ENCODE data around the gene ATP11B. TPM values are rescaled to one million over a fixed set of nuclear protein-coding genes. Genes with fewer than 3 reads are reported as not detected.

The ATP11B gene
- total and polyA plus RNA-seq, 2 of the 8 experiments (the other 6 are each of a cell fraction or from before 2014, with no cell fraction given): 5.1 to 26.5 TPM

DNA sequence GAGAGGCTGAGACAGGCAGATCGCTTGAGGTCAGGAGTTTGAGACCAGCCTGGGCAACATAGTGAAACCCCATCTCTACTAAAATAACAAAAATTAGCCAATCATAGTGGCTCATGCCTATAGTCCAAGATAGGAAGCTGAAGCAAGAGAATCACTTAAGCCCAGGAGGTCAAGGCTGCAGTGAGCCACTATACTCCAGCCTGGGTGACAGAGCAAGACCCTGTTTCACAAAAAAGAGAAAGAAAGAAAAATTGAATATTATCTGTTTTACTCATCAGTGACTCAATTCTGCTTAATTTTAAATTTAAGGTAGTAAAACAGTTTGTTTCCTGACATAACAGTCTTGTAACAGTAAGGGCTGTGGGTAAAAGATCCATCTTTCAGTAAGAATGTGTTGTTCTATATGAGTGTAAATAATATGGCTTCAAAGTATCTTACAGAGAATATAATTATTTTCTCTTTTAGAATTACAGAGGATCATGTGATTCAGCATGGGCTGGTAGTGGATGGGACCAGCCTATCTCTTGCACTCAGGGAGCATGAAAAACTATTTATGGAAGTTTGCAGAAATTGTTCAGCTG is 85.8 kb downstream of the ATP11B start (continued):
- no peak for TF ChIP-seq CBX5 (IDR thresholded peaks at IDR 0.05; ENCODE audit: low read depth, low read length)
- TF ChIP-seq RAD21 (IDR thresholded peaks at IDR 0.05 in 1 of 2, conservative IDR thresholded peaks at IDR 0.05 in 1 of 2; ENCODE audit: low read depth in 2 of 2, low read length in 2 of 2): no peak
- no peak for TF ChIP-seq BCL11A (IDR thresholded peaks at IDR 0.05; ENCODE audit: low read depth in 2 of 2, low read length in 2 of 2)

Measured in H1 (cell line).